ENCODE results near the gene EHMT1.

DNA sequence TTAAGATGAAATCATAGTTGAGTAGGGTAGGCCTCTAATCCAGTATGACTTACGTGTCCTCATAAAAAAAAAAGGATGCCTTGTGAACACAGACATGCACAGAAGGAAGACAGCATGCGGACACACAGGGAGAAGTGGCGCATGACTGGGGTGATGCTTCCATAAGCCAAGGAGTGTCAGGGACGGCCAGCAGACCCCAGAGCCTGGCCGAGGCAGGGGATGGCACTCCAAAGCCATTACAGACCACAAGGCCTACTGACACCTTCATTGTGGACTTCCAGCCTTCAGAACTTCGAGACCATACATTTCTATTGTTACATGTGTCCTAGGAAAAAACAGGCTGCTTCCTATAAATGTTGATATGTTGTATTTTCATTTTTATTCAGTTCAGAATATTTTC, 19.9 kb downstream of the EHMT1 start:
- TF ChIP-seq MAFF (IDR thresholded peaks at IDR 0.05; ENCODE audit: low read depth, low read length) (no peak), ESRRA (CRISPR knock-in tag; IDR thresholded peaks at IDR 0.05; ENCODE audit: low read depth) (no peak), GABPB1 (CRISPR knock-in tag; IDR thresholded peaks at IDR 0.05) (no peak)
- TF ChIP-seq, protein P1, sequence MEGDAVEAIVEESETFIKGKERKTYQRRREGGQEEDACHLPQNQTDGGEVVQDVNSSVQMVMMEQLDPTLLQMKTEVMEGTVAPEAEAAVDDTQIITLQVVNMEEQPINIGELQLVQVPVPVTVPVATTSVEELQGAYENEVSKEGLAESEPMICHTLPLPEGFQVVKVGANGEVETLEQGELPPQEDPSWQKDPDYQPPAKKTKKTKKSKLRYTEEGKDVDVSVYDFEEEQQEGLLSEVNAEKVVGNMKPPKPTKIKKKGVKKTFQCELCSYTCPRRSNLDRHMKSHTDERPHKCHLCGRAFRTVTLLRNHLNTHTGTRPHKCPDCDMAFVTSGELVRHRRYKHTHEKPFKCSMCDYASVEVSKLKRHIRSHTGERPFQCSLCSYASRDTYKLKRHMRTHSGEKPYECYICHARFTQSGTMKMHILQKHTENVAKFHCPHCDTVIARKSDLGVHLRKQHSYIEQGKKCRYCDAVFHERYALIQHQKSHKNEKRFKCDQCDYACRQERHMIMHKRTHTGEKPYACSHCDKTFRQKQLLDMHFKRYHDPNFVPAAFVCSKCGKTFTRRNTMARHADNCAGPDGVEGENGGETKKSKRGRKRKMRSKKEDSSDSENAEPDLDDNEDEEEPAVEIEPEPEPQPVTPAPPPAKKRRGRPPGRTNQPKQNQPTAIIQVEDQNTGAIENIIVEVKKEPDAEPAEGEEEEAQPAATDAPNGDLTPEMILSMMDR (CRISPR knock-in tag; IDR thresholded peaks at IDR 0.05): no peak

All from HepG2 (cell line).